K562 (cell line): ENCODE data around the gene CHTOP. TPM values are rescaled to one million over a fixed set of nuclear protein-coding genes. Genes with fewer than 3 reads are reported as not detected.

ENCODE experiments used
- BACH1 ChIP-seq: fragments of 200-800 bp; sonication (Bioruptor generic); IDR thresholded peaks from 2 replicates; pipeline ENCODE4 v1.6.1; 2016; ENCODE audit warnings: missing genetic modification characterization, missing compliant biosample characterization
- HEY1 ChIP-seq: fragments of 250-450 bp; sonication (Bioruptor Pico); IDR thresholded peaks from 2 replicates; pipeline ENCODE4 v1.5.0; 2020; ENCODE audit warnings: mild to moderate bottlenecking, moderate library complexity, borderline replicate concordance
- JUN ChIP-seq, 2 experiments: sonication (generic) in 1 of 2; formaldehyde crosslinking in 1 of 2; IDR thresholded peaks; 2 replicates each; pipeline versions ENCODE4 v1.6.1 to v1.8.0; 2012 to 2022; ENCODE audit warnings: borderline replicate concordance in 2 of 2, mild to moderate bottlenecking in 2 of 2, improper control_type of control experiment in 1 of 2, low read depth in 1 of 2, low read length in 1 of 2, missing genetic modification reagents in 1 of 2
- JUNB ChIP-seq: fragments of 450-650 bp; formaldehyde crosslinking; conservative IDR thresholded peaks from 2 replicates; pipeline ENCODE4 v1.4.0; 2020; ENCODE audit warnings: mild to moderate bottlenecking
- MECOM ChIP-seq: fragments of 250-450 bp; sonication (Bioruptor Pico); IDR thresholded peaks from 2 replicates; pipeline ENCODE4 v1.8.0; 2022; ENCODE audit warnings: inconsistent platforms
- ZC3H4 ChIP-seq: sonication (generic); formaldehyde crosslinking; IDR thresholded peaks from 2 replicates; pipeline ENCODE4 v1.9.0; 2021; ENCODE audit warnings: missing genetic modification reagents, borderline replicate concordance
- ZNF253 ChIP-seq: fragments of 250-450 bp; sonication (Bioruptor Pico); conservative IDR thresholded peaks from 2 replicates; pipeline ENCODE4 v1.6.1; 2021; ENCODE audit warnings: mild to moderate bottlenecking
- ZNF75A ChIP-seq: fragments of 450-650 bp; formaldehyde crosslinking; IDR thresholded peaks from 2 replicates; pipeline ENCODE4 v1.4.0; 2020; ENCODE audit warnings: mild to moderate bottlenecking
- polyA plus RNA-seq, 8 experiments: library from polyadenylated mRNA; depleted of rRNA in 4 of 8; stranded (reverse) in 5 of 8; unstranded in 3 of 8; fragments of >200 nt; fragmentation: Nextera tagmentation in 2 of 8; fragmentation: Illumina TruSeq in 1 of 8; extraction: Ambion mirVana in 2 of 8; extraction: Trizol in 1 of 8; gene quantifications; 2 replicates each; pipeline versions ENCODE4 v1.2.1 to v1.2.3, GENCODE V29; 2011 to 2014; ENCODE audit warnings: inconsistent platforms in 1 of 8, missing spikeins in 1 of 8
- total RNA-seq, 7 experiments: library from RNA; depleted of rRNA in 6 of 7; stranded (reverse); fragments of >200 nt in 6 of 7; fragmentation: Illumina TruSeq in 2 of 7; extraction: Trizol in 2 of 7; gene quantifications; 2 replicates each; pipeline versions ENCODE4 v1.2.1 to v1.2.3, GENCODE V29; 2011 to 2021; ENCODE audit warnings: low replicate concordance in 1 of 7
- TF ChIP-seq, protein P1 (sequence below): fragments of 150-350 bp; IDR thresholded peaks from 2 replicates; pipeline ENCODE4 v1.6.1; 2014; ENCODE audit warnings: low read depth, mild to moderate bottlenecking, low read length, borderline replicate concordance
- TF ChIP-seq, protein P2 (sequence below): fragments of 250-450 bp; sonication (Bioruptor Pico); IDR thresholded peaks from 2 replicates; pipeline ENCODE4 v1.8.0; 2021; ENCODE audit warnings: mild to moderate bottlenecking, moderate library complexity
- TF ChIP-seq, protein P3 (sequence below): fragments of 450-650 bp; IDR thresholded peaks from 2 replicates; pipeline ENCODE4 v1.6.1; 2017; ENCODE audit warnings: antibody characterized with exemption, mild to moderate bottlenecking
- TF ChIP-seq, protein P4 (sequence below): sonication (generic); formaldehyde crosslinking; IDR thresholded peaks from 2 replicates; pipeline ENCODE4 v1.8.0; 2022; ENCODE audit warnings: missing genetic modification reagents, mild to moderate bottlenecking, moderate library complexity, borderline replicate concordance
- TF ChIP-seq, protein P5 (sequence below): fragments of 250-450 bp; sonication (Bioruptor Pico); IDR thresholded peaks from 2 replicates; pipeline ENCODE4 v1.8.0; 2022; ENCODE audit warnings: moderate library complexity, mild to moderate bottlenecking, inconsistent platforms

Gene CHTOP
- total and polyA plus RNA-seq, 9 of the 15 experiments (the other 6 are each of a cell fraction or from before 2014, with no cell fraction given) = 10.2 to 91.8 (median 60.8) TPM

DNA sequence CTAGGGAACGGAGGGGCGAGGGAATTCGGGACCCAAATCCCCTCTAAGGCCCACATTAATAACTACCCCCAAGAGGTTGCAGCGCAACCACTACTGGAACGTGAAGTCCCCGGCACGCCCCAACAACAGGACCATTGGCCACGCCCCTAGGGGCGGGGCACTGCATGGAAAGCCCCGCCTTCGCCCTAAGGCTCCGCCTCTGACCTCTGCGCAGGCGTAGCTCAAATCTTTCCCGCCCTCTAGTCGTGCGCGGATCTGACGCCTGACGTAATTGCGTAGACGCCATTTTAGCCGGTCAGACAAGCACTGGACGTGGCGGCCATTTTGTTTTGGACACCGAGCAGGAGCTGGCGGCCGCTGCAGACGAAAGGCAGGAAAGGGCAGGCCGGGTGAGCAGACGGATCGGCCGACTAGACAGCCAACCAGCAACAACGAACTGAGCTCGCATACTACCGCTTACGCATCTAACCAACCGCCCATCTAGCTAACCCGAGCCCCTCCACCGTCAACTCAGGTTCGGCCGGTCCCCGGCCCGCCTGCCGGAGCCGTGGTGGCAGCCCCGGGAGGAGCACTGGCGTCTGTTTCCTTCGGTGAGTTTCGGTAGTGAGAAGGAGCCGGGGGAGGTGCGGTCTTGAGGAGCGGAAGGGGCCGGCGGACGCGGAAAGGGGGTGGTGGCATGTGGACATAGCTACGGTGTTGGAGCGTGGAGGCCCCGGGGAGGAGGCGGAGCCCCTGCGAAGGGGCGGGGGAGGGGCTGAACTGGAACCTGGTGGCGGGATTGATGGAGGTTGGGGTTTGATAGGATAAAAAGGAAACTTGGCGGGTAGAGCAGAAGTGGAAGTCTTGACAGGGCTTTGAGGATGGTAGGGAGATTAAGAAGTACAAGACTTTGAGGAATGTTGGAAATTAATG lies at the start of gene CHTOP (continued):
- TF ChIP-seq, protein P1, sequence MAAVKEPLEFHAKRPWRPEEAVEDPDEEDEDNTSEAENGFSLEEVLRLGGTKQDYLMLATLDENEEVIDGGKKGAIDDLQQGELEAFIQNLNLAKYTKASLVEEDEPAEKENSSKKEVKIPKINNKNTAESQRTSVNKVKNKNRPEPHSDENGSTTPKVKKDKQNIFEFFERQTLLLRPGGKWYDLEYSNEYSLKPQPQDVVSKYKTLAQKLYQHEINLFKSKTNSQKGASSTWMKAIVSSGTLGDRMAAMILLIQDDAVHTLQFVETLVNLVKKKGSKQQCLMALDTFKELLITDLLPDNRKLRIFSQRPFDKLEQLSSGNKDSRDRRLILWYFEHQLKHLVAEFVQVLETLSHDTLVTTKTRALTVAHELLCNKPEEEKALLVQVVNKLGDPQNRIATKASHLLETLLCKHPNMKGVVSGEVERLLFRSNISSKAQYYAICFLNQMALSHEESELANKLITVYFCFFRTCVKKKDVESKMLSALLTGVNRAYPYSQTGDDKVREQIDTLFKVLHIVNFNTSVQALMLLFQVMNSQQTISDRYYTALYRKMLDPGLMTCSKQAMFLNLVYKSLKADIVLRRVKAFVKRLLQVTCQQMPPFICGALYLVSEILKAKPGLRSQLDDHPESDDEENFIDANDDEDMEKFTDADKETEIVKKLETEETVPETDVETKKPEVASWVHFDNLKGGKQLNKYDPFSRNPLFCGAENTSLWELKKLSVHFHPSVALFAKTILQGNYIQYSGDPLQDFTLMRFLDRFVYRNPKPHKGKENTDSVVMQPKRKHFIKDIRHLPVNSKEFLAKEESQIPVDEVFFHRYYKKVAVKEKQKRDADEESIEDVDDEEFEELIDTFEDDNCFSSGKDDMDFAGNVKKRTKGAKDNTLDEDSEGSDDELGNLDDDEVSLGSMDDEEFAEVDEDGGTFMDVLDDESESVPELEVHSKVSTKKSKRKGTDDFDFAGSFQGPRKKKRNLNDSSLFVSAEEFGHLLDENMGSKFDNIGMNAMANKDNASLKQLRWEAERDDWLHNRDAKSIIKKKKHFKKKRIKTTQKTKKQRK = no peak
- TF ChIP-seq, protein P2, sequence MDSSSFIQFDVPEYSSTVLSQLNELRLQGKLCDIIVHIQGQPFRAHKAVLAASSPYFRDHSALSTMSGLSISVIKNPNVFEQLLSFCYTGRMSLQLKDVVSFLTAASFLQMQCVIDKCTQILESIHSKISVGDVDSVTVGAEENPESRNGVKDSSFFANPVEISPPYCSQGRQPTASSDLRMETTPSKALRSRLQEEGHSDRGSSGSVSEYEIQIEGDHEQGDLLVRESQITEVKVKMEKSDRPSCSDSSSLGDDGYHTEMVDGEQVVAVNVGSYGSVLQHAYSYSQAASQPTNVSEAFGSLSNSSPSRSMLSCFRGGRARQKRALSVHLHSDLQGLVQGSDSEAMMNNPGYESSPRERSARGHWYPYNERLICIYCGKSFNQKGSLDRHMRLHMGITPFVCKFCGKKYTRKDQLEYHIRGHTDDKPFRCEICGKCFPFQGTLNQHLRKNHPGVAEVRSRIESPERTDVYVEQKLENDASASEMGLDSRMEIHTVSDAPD = no peak
- TF ChIP-seq ZC3H4 (no peak), BACH1 (tag) (no peak), ZNF75A (CRISPR knock-in tag) (no peak), JUNB (CRISPR knock-in tag) (no peak), MECOM (CRISPR knock-in tag) (no peak), HEY1 (CRISPR knock-in tag) (peak; percentile 62; the same call in 1 of the 2 replicates), JUN (IDR thresholded peaks at IDR 0.05; ENCODE audit: borderline replicate concordance, low read depth, low read length) (peak; percentile 82), JUN (CRISPR knock-in tag; IDR thresholded peaks at IDR 0.05; ENCODE audit: borderline replicate concordance) (no peak), ZNF253 (CRISPR knock-in tag) (no peak)
- TF ChIP-seq, protein P3, sequence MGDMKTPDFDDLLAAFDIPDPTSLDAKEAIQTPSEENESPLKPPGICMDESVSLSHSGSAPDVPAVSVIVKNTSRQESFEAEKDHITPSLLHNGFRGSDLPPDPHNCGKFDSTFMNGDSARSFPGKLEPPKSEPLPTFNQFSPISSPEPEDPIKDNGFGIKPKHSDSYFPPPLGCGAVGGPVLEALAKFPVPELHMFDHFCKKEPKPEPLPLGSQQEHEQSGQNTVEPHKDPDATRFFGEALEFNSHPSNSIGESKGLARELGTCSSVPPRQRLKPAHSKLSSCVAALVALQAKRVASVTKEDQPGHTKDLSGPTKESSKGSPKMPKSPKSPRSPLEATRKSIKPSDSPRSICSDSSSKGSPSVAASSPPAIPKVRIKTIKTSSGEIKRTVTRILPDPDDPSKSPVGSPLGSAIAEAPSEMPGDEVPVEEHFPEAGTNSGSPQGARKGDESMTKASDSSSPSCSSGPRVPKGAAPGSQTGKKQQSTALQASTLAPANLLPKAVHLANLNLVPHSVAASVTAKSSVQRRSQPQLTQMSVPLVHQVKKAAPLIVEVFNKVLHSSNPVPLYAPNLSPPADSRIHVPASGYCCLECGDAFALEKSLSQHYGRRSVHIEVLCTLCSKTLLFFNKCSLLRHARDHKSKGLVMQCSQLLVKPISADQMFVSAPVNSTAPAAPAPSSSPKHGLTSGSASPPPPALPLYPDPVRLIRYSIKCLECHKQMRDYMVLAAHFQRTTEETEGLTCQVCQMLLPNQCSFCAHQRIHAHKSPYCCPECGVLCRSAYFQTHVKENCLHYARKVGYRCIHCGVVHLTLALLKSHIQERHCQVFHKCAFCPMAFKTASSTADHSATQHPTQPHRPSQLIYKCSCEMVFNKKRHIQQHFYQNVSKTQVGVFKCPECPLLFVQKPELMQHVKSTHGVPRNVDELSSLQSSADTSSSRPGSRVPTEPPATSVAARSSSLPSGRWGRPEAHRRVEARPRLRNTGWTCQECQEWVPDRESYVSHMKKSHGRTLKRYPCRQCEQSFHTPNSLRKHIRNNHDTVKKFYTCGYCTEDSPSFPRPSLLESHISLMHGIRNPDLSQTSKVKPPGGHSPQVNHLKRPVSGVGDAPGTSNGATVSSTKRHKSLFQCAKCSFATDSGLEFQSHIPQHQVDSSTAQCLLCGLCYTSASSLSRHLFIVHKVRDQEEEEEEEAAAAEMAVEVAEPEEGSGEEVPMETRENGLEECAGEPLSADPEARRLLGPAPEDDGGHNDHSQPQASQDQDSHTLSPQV = no peak
- TF ChIP-seq, protein P4, sequence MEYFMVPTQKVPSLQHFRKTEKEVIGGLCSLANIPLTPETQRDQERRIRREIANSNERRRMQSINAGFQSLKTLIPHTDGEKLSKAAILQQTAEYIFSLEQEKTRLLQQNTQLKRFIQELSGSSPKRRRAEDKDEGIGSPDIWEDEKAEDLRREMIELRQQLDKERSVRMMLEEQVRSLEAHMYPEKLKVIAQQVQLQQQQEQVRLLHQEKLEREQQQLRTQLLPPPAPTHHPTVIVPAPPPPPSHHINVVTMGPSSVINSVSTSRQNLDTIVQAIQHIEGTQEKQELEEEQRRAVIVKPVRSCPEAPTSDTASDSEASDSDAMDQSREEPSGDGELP = peak; percentile 84
- TF ChIP-seq, protein P5, sequence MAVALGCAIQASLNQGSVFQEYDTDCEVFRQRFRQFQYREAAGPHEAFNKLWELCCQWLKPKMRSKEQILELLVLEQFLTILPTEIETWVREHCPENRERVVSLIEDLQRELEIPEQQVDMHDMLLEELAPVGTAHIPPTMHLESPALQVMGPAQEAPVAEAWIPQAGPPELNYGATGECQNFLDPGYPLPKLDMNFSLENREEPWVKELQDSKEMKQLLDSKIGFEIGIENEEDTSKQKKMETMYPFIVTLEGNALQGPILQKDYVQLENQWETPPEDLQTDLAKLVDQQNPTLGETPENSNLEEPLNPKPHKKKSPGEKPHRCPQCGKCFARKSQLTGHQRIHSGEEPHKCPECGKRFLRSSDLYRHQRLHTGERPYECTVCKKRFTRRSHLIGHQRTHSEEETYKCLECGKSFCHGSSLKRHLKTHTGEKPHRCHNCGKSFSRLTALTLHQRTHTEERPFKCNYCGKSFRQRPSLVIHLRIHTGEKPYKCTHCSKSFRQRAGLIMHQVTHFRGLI = no peak
